Femur (tissue), 1 donor: ENCODE measurements around the gene DCXR.

Source experiments
- DNase-seq: peaks from one replicate; pipeline ENCODE4 v3.0.0-alpha.2; 2017

Gene DCXR

GRCh38 chr17:82037092-82037888, at the start of gene DCXR:
TSS of gene DCXR (minus strand) at chr17:82037697. CDS start at chr17:82037682, 15 bp downstream.
- peak; percentile 97 for DNase-seq

- DNase-seq: peak; percentile 19
These were observed 48.7 kb upstream of the DCXR start for GRCh38 chr17:82085931-82086764.

GRCh38 chr17:82085031-82085861, 47.7 kb upstream of the DCXR start:
- DNase-seq: no peak

GRCh38 chr17:82084373-82085030, 47.0 kb upstream of the DCXR start:
- DNase-seq: no peak

- no peak for DNase-seq
These were observed 46.2 kb upstream of the DCXR start for GRCh38 chr17:82083533-82084359.

GRCh38 chr17:82083009-82083408, 45.5 kb upstream of the DCXR start:
- no peak for DNase-seq

GRCh38 chr17:82082456-82082855, 45.0 kb upstream of the DCXR start:
- DNase-seq: no peak

- no peak for DNase-seq
These were observed 44.5 kb upstream of the DCXR start for GRCh38 chr17:82081966-82082365.

GRCh38 chr17:82081546-82081945, 44.0 kb upstream of the DCXR start:
- no peak for DNase-seq

GRCh38 chr17:82080789-82081464, 43.4 kb upstream of the DCXR start:
- no peak for DNase-seq

- no peak for DNase-seq
These were observed 42.7 kb upstream of the DCXR start for GRCh38 chr17:82080048-82080788.

- DNase-seq: no peak
These were observed 41.6 kb upstream of the DCXR start for GRCh38 chr17:82079001-82079677.

- no peak for DNase-seq
These were observed 40.9 kb upstream of the DCXR start for GRCh38 chr17:82078433-82078832.

GRCh38 chr17:82077617-82078358, 40.3 kb upstream of the DCXR start:
- DNase-seq: peak; percentile 75

- DNase-seq: no peak
These were observed 39.5 kb upstream of the DCXR start for GRCh38 chr17:82076785-82077591.

GRCh38 chr17:82076018-82076784, 38.7 kb upstream of the DCXR start:
- no peak for DNase-seq

GRCh38 chr17:82073446-82073845, 35.9 kb upstream of the DCXR start:
- DNase-seq: no peak
